ENCODE measurements around the gene SEMA3B. TPM values are rescaled to one million over a fixed set of nuclear protein-coding genes. Genes with fewer than 3 reads are reported as not detected.

The SEMA3B gene
- total and polyA plus RNA-seq, 2 of the 4 experiments (the other 2 are of a cell fraction): 4.3 to 29.3 TPM

DNA sequence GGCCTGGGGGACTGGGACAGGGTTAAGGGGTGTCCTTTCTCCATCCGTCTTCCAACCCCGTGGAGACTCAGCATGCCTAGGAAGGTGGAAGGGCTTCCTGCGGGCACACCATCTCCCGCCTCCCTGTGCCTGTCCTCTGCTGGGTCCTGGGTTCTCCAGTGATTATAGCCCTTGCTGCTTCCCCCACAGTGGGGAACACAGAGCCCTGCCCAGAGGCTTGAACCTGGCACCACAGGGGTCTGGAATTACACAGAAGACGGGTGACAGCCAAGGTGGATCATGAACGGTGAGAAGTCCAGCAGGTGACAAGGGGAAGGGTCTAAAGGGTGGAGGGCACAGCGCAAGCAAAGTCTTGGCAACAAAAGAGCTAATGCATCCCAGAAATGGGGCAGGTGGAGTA is 6.2 kb upstream of the SEMA3B start:
- no TSS peak for BruUV-seq (replicated peaks)
- POLR2A ChIA-PET (ENCODE audit: unreplicated experiment): interaction anchor here (0.6 kb wide), 1 partner anchor 84 kb away, joined by 10 read pairs; no protein-coding TSS in a partner anchor

More for the DNA sequence above, 6.2 kb upstream of the SEMA3B start:
- ATAC-seq (ENCODE audit: low read depth) (no peak), DNase-seq (no peak)
- Histone ChIP-seq H2BK5ac (ENCODE audit: low read depth, low read length, poor library complexity, severe bottlenecking) (no peak overlapping the region), H3K9me1 (ENCODE audit: insufficient read depth, low read length) (peaks cover 28% of the 10 kb centered on the region), H3K79me1 (ENCODE audit: low read depth in 1 of 2, low read length in 2 of 2) (peaks cover 6 to 59% of the 10 kb centered on the region in 2 experiments), H4K20me1 (ENCODE audit: insufficient read depth, low read length) (no peaks in the 10 kb centered on the region), H2BK20ac (ENCODE audit: low read depth, low read length) (no peak overlapping the region), H3K14ac (replicated peaks; ENCODE audit: low read depth, low read length) (no peak overlapping the region), H3K4ac (ENCODE audit: low read depth, low read length) (peak overlapping the region; percentile 33; the same call in 1 of the 2 replicates), H3K18ac (ENCODE audit: low read depth, low read length) (no peak overlapping the region), H3K4me2 (ENCODE audit: low read depth, low read length) (no peak overlapping the region), H2AK9ac (replicated peaks; ENCODE audit: low read depth, low read length, poor library complexity) (peak overlapping the region; percentile 79), H2AFZ (replicated peaks; ENCODE audit: low read length, poor library complexity) (peak overlapping the region; percentile 14), H4K91ac (ENCODE audit: insufficient read depth, low read depth, low read length) (peak overlapping the region; percentile 58; the same call in 1 of the 2 replicates), H2AK5ac (ENCODE audit: low read depth, low read length) (peak overlapping the region; percentile 73), H3K27ac (ENCODE audit: insufficient read depth, low read length) (peak overlapping the region; percentile 15; the same call in 1 of the 2 replicates), H3K9me3 (ENCODE audit: control insufficient read depth, insufficient read depth, low read length) (no peaks in the 10 kb centered on the region), H3K9ac (ENCODE audit: low read depth, low read length) (no peak overlapping the region), H2BK120ac (ENCODE audit: low read depth, low read length) (no peak overlapping the region), H4K5ac (ENCODE audit: low read depth, low read length) (no peak overlapping the region), H3K4me1 (ENCODE audit: control insufficient read depth, insufficient read depth, low read length) (peaks cover 51% of the 10 kb centered on the region), H3K4me3 (ENCODE audit: insufficient read depth, low read depth, low read length) (no peak overlapping the region), H2BK15ac (ENCODE audit: low read depth, low read length) (0 out of 3 replicates have a peak overlapping the region, but pooled peaks have one; percentile 28), H3K56ac (ENCODE audit: extremely low read depth, insufficient read depth, low read length) (no peak overlapping the region), H3K36me3 (ENCODE audit: control insufficient read depth, insufficient read depth, low read length) (peaks cover 7% of the 10 kb centered on the region; the same call in 1 of the 2 replicates), H3K23ac (ENCODE audit: low read depth, low read length) (no peak overlapping the region), H4K8ac (ENCODE audit: low read depth in 2 of 2, low read length in 2 of 2) (peak overlapping the region in 1 of 2 experiments; percentile 22; a peak in 2 of 4 replicates), H3K27me3 (ENCODE audit: control insufficient read depth, insufficient read depth, low read length) (no peaks in the 10 kb centered on the region)
- CTCF ChIA-PET: interaction anchor here (1.0 to 1.7 kb wide), 2 partner anchors 16 to 37 kb away, joined by 5 to 7 read pairs; no protein-coding TSS in a partner anchor
- in situ Hi-C loops (cut with MboI; ENCODE audit: low sequenced_read_pairs): no loop called here
- intact Hi-C loops (cut with micrococcal nuclease): loop anchor here (5.0 kb wide), 1 partner anchor 60 kb away; the partner anchor contains the start of gene HYAL2
- dilution Hi-C loops (cut with HindIII; ENCODE audit: low sequenced_read_pairs, unreplicated experiment): no loop called here
- no peak for TF ChIP-seq USF2 (IDR thresholded peaks at IDR 0.05; ENCODE audit: low read depth, low read length)
- no peak for TF ChIP-seq RCOR1 (IDR thresholded peaks at IDR 0.05; ENCODE audit: insufficient replicate concordance, low read length)
- 80% methylated on average over 3 of the region's 7 CpGs; no CpG with 5 or more reads in 1 of the 2 experiments for WGBS, 2 experiments (ENCODE audit: extremely low coverage in 2 of 2, insufficient read length in 1 of 2)
